ENCODE measurements around the gene FOXN1.

Gene FOXN1

GRCh38 chr17:28488533-28489276 lies 17.4 kb upstream of the FOXN1 start:
- no peak for DNase-seq
- no peak overlapping the region for H3K4me3 Mint-ChIP-seq
- ATAC-seq, result no peak

GRCh38 chr17:28491286-28491685 lies 14.9 kb upstream of the FOXN1 start:
- peaks cover 2% of the 10 kb centered on the region for H3K27me3 Mint-ChIP-seq
- no peak for ATAC-seq
- no peak for DNase-seq
- H3K4me3 Mint-ChIP-seq, result no peak overlapping the region
- no peaks in the 10 kb centered on the region for H3K9me3 Mint-ChIP-seq
- peaks cover 5% of the 10 kb centered on the region for H3K4me1 Mint-ChIP-seq
- H3K36me3 Mint-ChIP-seq (ENCODE audit: low read depth), result no peaks in the 10 kb centered on the region
- H3K27ac Mint-ChIP-seq, result no peak overlapping the region

More at GRCh38 chr17:28488533-28489276, 17.4 kb upstream of the FOXN1 start:
- Mint-ChIP-seq H3K4me1 (peaks cover 5% of the 10 kb centered on the region), H3K27ac (no peak overlapping the region), H3K27me3 (peaks cover 2% of the 10 kb centered on the region), H3K9me3 (no peaks in the 10 kb centered on the region), H3K36me3 (ENCODE audit: low read depth) (no peaks in the 10 kb centered on the region)

GRCh38 chr17:28491860-28492259 lies 14.3 kb upstream of the FOXN1 start:
- Mint-ChIP-seq H3K4me3 (no peak overlapping the region), H3K4me1 (peaks cover 5% of the 10 kb centered on the region), H3K36me3 (ENCODE audit: low read depth) (no peaks in the 10 kb centered on the region), H3K9me3 (no peaks in the 10 kb centered on the region), H3K27me3 (peaks cover 2% of the 10 kb centered on the region), H3K27ac (no peak overlapping the region)
- no peak for ATAC-seq
- no peak for DNase-seq

- H3K27ac Mint-ChIP-seq, result no peak overlapping the region
- H3K27me3 Mint-ChIP-seq, result peaks cover 2% of the 10 kb centered on the region
- no peaks in the 10 kb centered on the region for H3K36me3 Mint-ChIP-seq (ENCODE audit: low read depth)
- H3K4me3 Mint-ChIP-seq, result no peak overlapping the region
- no peaks in the 10 kb centered on the region for H3K9me3 Mint-ChIP-seq
- ATAC-seq (no peak), DNase-seq (no peak)
- peaks cover 5% of the 10 kb centered on the region for H3K4me1 Mint-ChIP-seq
Observed at GRCh38 chr17:28492352-28493310, 13.5 kb upstream of the FOXN1 start.

GRCh38 chr17:28493460-28493859 lies 12.7 kb upstream of the FOXN1 start:
- Mint-ChIP-seq H3K27me3 (peaks cover 2% of the 10 kb centered on the region), H3K4me3 (no peak overlapping the region), H3K9me3 (no peaks in the 10 kb centered on the region), H3K36me3 (ENCODE audit: low read depth) (no peaks in the 10 kb centered on the region), H3K27ac (no peak overlapping the region), H3K4me1 (peaks cover 5% of the 10 kb centered on the region)
- DNase-seq (no peak), ATAC-seq (no peak)

- DNase-seq, result peak; percentile 87
Observed at GRCh38 chr17:28494445-28495188, 11.5 kb upstream of the FOXN1 start.

GRCh38 chr17:28495635-28496034 lies 10.5 kb upstream of the FOXN1 start:
- H3K4me1 Mint-ChIP-seq, result peaks cover 5% of the 10 kb centered on the region
- H3K9me3 Mint-ChIP-seq, result no peaks in the 10 kb centered on the region
- H3K27me3 Mint-ChIP-seq, result peaks cover 2% of the 10 kb centered on the region
- no peak for DNase-seq
- no peaks in the 10 kb centered on the region for H3K36me3 Mint-ChIP-seq (ENCODE audit: low read depth)
- H3K27ac Mint-ChIP-seq, result no peak overlapping the region
- H3K4me3 Mint-ChIP-seq, result no peak overlapping the region
- no peak for ATAC-seq

More at GRCh38 chr17:28494445-28495188, 11.5 kb upstream of the FOXN1 start:
- Mint-ChIP-seq H3K4me3 (no peak overlapping the region), H3K4me1 (peaks cover 5% of the 10 kb centered on the region), H3K27ac (no peak overlapping the region), H3K27me3 (peaks cover 2% of the 10 kb centered on the region), H3K36me3 (ENCODE audit: low read depth) (no peaks in the 10 kb centered on the region), H3K9me3 (no peaks in the 10 kb centered on the region)
- ATAC-seq, result peak; percentile 75

- DNase-seq (no peak), ATAC-seq (no peak)
- Mint-ChIP-seq H3K27me3 (peaks cover 1% of the 10 kb centered on the region), H3K36me3 (ENCODE audit: low read depth) (no peaks in the 10 kb centered on the region), H3K9me3 (no peaks in the 10 kb centered on the region), H3K27ac (no peak overlapping the region), H3K4me1 (peaks cover 1% of the 10 kb centered on the region), H3K4me3 (no peak overlapping the region)
Observed at GRCh38 chr17:28497931-28498330, 8.2 kb upstream of the FOXN1 start.

- DNase-seq, result no peak
- Mint-ChIP-seq H3K27ac (no peak overlapping the region), H3K4me1 (no peaks in the 10 kb centered on the region), H3K9me3 (no peaks in the 10 kb centered on the region), H3K4me3 (no peak overlapping the region), H3K27me3 (no peaks in the 10 kb centered on the region), H3K36me3 (ENCODE audit: low read depth) (no peaks in the 10 kb centered on the region)
- no peak for ATAC-seq
Observed at GRCh38 chr17:28498652-28499363, 7.3 kb upstream of the FOXN1 start.

- H3K4me3 Mint-ChIP-seq, result no peak overlapping the region
- H3K9me3 Mint-ChIP-seq, result no peaks in the 10 kb centered on the region
- no peak overlapping the region for H3K27ac Mint-ChIP-seq
- DNase-seq (no peak), ATAC-seq (no peak)
- no peaks in the 10 kb centered on the region for H3K27me3 Mint-ChIP-seq
- no peaks in the 10 kb centered on the region for H3K36me3 Mint-ChIP-seq (ENCODE audit: low read depth)
- no peaks in the 10 kb centered on the region for H3K4me1 Mint-ChIP-seq
Observed at GRCh38 chr17:28499364-28499664, 6.8 kb upstream of the FOXN1 start.

- ATAC-seq (peak; percentile 13), DNase-seq (no peak)
- Mint-ChIP-seq H3K27ac (no peak overlapping the region), H3K4me3 (no peak overlapping the region), H3K4me1 (no peaks in the 10 kb centered on the region), H3K27me3 (no peaks in the 10 kb centered on the region), H3K36me3 (ENCODE audit: low read depth) (no peaks in the 10 kb centered on the region), H3K9me3 (no peaks in the 10 kb centered on the region)
Observed at GRCh38 chr17:28499684-28500357, 6.3 kb upstream of the FOXN1 start.

- no peaks in the 10 kb centered on the region for H3K4me1 Mint-ChIP-seq
- no peak overlapping the region for H3K4me3 Mint-ChIP-seq
- DNase-seq (peak; percentile 4), ATAC-seq (no peak)
- H3K9me3 Mint-ChIP-seq, result no peaks in the 10 kb centered on the region
- H3K27ac Mint-ChIP-seq, result peak overlapping the region; percentile 17
- no peaks in the 10 kb centered on the region for H3K36me3 Mint-ChIP-seq (ENCODE audit: low read depth)
- H3K27me3 Mint-ChIP-seq, result no peaks in the 10 kb centered on the region
Observed at GRCh38 chr17:28500712-28501379, 5.3 kb upstream of the FOXN1 start.

All from activated naive CD8-positive, alpha-beta T cell treated with anti-CD3 and anti-CD28 coated beads, Interleukin-2, amount 50 U/mL, for 24 hours (primary cell).